ENCODE results near the gene ANKMY1. TPM values are rescaled to one million over a fixed set of nuclear protein-coding genes. Genes with fewer than 3 reads are reported as not detected.

ANKMY1 gene
- polyA plus RNA-seq, 1 experiment, result 2.9 TPM

DNA sequence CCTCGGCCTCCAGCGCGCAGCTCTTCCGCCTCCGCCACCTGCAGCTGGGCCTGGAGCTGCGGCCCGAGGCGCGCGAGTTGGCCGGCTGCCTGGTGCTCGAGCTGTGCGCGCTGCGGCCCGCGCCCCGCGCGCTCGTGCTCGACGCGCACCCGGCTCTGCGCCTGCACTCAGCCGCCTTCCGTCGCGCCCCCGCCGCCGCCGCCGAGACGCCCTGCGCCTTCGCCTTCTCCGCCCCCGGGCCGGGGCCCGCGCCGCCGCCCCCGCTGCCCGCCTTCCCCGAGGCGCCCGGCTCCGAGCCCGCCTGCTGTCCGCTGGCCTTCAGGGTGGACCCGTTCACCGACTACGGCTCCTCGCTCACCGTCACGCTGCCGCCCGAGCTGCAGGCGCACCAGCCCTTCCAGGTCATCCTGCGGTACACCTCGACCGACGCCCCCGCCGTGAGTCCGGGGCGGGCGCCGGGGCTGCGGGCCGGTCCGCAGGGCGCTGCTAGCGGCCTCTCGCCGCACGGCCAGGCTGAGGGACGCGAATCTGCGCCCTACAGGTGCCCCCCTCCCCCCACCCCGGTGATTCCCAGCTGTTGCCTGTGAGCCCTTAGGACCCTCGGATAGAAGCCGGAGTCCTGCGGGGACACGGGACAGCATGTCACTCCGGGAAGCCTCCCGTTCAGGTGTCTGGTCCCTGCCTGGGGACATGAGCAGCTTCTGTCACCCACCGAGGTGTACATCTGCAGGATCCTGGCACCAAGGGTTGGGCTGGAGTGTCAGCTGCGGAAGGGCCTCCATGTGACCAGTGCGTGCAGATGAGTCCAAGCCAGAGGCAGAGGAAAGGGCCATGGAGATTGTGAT is 11.1 kb upstream of the ANKMY1 start:
- H3K27me3 ChIP-seq (ENCODE audit: control insufficient read depth, insufficient read depth, low read length), result no peaks in the 10 kb centered on the region
- ChIA-PET POLR2A (interaction anchor here (1.1 to 2.8 kb wide), 2 partner anchors 8 to 17 kb away, joined by 3 to 15 read pairs; partner anchors contain the start of gene CAPN10), CTCF (interaction anchor here (0.6 to 1.5 kb wide), 2 partner anchors 9 to 55 kb away, joined by 3 to 4 read pairs; no protein-coding TSS in a partner anchor)
- TF ChIP-seq, protein P1, sequence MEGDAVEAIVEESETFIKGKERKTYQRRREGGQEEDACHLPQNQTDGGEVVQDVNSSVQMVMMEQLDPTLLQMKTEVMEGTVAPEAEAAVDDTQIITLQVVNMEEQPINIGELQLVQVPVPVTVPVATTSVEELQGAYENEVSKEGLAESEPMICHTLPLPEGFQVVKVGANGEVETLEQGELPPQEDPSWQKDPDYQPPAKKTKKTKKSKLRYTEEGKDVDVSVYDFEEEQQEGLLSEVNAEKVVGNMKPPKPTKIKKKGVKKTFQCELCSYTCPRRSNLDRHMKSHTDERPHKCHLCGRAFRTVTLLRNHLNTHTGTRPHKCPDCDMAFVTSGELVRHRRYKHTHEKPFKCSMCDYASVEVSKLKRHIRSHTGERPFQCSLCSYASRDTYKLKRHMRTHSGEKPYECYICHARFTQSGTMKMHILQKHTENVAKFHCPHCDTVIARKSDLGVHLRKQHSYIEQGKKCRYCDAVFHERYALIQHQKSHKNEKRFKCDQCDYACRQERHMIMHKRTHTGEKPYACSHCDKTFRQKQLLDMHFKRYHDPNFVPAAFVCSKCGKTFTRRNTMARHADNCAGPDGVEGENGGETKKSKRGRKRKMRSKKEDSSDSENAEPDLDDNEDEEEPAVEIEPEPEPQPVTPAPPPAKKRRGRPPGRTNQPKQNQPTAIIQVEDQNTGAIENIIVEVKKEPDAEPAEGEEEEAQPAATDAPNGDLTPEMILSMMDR (IDR thresholded peaks at IDR 0.05; ENCODE audit: low read depth, low read length), result no peak
- peak overlapping the region; percentile 63 for H3K4me3 ChIP-seq (ENCODE audit: low read depth, low read length)
- no peaks in the 10 kb centered on the region; the same call in 1 of the 2 replicates for H3K9me3 ChIP-seq (ENCODE audit: control insufficient read depth, insufficient read depth, low read length)
- no peak for DNase-seq (ENCODE audit: low read depth, low spot score)
- no peak overlapping the region for H3K27ac ChIP-seq (ENCODE audit: low read depth, low read length)

DNA sequence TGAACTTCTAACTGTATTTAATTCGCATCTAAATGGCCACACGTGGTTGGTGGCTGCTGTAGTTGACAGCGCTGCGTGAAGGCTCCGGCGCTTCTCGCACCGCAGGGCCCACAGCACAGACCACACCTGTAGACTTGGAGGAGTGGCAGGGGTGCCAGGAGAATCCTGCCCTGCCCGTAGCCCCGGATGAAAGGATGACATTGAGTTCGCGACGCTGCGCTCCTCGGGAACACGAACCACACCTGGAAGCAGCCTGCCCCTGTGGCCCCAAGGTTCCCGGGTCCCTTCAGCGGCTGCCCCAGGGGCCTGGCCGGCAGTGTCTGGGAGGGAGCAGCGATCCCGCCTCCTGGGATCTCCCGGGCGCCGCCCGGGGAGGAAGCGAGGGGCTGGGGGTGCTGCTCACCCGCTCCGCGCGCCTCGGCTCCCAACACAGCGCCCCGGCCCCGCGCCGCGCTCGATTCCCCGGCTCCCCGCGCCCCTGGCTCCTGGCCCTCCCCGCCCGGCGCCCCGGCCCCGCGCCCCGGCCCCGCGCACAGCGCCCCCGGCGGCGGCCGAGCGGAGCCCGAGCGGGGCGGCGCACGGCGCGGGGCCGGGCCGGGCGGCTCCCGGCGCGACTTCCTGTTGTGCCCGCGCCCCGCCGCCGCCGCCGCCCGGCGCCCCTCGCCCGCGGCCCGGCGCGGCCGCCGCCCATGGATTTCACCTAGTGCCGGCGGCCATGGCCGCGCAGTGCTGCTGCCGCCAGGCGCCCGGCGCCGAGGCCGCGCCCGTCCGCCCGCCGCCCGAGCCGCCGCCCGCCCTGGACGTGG is 10.3 kb upstream of the ANKMY1 start, which contains the start of gene RNPEPL1:
TSS of gene RNPEPL1 (plus strand) at position 613 of the 806 bp plus-strand sequence. CDS start at position 716, 103 bp downstream.
- CTCF ChIA-PET, result interaction anchor here (1.5 to 2.8 kb wide), 2 partner anchors 12 to 54 kb away, joined by 4 to 24 read pairs; no protein-coding TSS in a partner anchor
- H3K27ac ChIP-seq (ENCODE audit: low read depth, low read length), result no peak within 1 kb of the TSS

DNA sequence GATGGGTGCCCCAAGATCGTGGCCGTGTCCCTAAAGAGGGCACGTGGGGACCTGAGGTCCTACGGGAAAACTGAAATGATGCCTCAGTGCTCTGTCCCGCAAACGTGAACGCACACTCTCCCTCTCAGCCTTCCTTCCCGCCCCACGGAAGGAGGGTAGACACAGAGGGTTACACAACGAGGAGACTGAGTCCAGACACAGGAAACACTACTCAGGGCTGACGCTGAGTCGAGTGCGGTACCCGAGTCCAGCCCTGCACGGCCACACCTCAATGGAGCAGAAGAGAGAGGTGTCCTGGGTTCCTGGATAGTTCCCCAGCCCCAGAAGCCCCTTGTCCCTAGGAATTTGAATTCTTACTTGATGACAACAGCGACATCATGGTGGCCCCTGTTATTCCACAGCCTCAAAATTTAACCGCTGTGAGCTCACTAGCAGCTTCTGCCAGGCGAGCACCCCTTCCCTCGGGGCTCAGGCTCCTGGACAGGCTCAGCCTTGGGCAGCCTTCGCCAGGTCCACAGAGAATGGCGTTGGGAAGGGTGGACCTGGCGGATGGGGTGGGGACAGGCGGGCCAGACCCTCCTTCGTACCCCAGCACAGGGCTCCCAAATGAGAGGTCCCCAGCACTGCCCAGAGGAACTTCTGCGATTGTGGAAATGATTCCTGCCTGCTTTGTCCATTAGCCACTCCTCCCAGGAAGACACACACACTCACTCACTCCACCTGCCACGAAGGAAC is 9.5 kb upstream of the ANKMY1 start:
- TF ChIP-seq, protein P1 (IDR thresholded peaks at IDR 0.05; ENCODE audit: low read depth, low read length), result no peak
- Histone ChIP-seq H3K27me3 (ENCODE audit: control insufficient read depth, insufficient read depth, low read length) (no peaks in the 10 kb centered on the region), H3K9me3 (ENCODE audit: control insufficient read depth, insufficient read depth, low read length) (no peaks in the 10 kb centered on the region; the same call in 1 of the 2 replicates), H3K4me3 (ENCODE audit: low read depth, low read length) (peak overlapping the region; percentile 76), H3K27ac (ENCODE audit: low read depth, low read length) (no peak overlapping the region)
- POLR2A ChIA-PET, result interaction anchor here (1.0 to 3.2 kb wide), 2 partner anchors 19 to 53 kb away, joined by 3 to 13 read pairs; partner anchors contain the start of gene CAPN10
- CTCF ChIA-PET, result interaction anchor here (0.6 to 2.8 kb wide), 9 partner anchors 11 to 271 kb away, joined by 3 to 31 read pairs (median 3); partner anchors contain the start of gene CAPN10
- DNase-seq (ENCODE audit: low read depth, low spot score), result no peak

More for the DNA sequence above, 10.3 kb upstream of the ANKMY1 start, which contains the start of gene RNPEPL1:
- no peaks in the 10 kb centered on the region; the same call in 1 of the 2 replicates for H3K9me3 ChIP-seq (ENCODE audit: control insufficient read depth, insufficient read depth, low read length)
- POLR2A ChIA-PET, result interaction anchor here (1.1 to 2.8 kb wide), 2 partner anchors 7 to 18 kb away, joined by 3 to 15 read pairs; partner anchors contain the start of gene CAPN10
- TF ChIP-seq, protein P1 (IDR thresholded peaks at IDR 0.05; ENCODE audit: low read depth, low read length), result no peak
- H3K4me3 ChIP-seq (ENCODE audit: low read depth, low read length), result peak within 1 kb of the TSS; percentile 76
- DNase-seq (ENCODE audit: low read depth, low spot score), result no peak
- no peaks in the 10 kb centered on the region for H3K27me3 ChIP-seq (ENCODE audit: control insufficient read depth, insufficient read depth, low read length)

DNA sequence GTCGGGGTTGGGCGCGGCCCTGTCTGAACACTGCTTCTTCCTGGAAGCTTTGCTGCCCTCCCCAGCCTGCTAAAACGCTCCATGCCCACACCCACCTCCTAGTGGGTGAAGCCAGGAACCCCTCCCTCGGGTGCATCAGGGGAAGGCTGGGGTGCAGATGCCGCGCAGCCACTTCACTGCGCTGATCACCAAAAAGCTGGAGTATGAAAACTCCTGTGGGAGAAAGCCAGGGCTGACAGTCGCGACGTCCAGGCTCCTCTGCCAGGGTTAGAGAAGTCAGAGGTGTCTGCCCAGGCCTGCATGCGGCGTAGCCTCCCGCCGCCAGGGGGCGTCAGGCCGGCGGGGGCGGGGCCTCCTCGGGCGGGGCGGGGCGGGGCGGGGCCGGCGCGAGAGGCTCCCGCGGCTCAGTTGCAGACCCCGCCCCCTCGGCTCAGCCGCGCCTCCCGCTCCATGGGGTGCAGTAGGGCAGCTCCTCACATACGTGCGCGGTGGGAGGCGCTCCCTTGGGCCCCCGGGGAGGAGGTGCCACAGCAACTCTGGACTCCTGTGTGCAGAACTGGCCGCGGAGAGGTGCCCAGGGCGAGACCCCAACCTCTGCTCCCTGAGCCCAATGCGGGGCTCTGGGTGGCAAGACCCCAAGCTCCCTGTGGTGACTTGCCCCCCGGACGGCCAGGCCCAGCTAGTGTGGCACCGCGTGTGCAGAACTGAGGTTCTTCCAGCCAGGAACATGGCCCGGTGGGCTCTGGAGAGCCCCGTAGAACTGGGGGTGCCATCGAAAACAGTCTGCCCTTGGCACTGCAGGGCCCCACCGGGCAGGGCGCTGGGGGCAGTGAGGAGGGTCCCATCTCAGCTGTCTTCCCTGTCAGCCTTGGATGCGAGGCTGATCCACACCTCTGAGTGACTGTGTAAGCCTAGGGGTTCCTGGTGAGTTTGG is 8.7 kb upstream of the ANKMY1 start:
- DNase-seq (ENCODE audit: low read depth, low spot score), result no peak
- TF ChIP-seq, protein P1 (IDR thresholded peaks at IDR 0.05; ENCODE audit: low read depth, low read length), result peak; percentile 66
- Histone ChIP-seq H3K27ac (ENCODE audit: low read depth, low read length) (peak overlapping the region; percentile 89), H3K4me3 (ENCODE audit: low read depth, low read length) (peak overlapping the region; percentile 76), H3K27me3 (ENCODE audit: control insufficient read depth, insufficient read depth, low read length) (no peaks in the 10 kb centered on the region), H3K9me3 (ENCODE audit: control insufficient read depth, insufficient read depth, low read length) (no peaks in the 10 kb centered on the region; the same call in 1 of the 2 replicates)
- ChIA-PET CTCF (interaction anchor here (0.6 to 2.8 kb wide), 20 partner anchors 10 to 322 kb away, joined by 3 to 31 read pairs (median 4); partner anchors contain the start of gene CAPN10), POLR2A (interaction anchor here (0.6 to 3.2 kb wide), 4 partner anchors 20 to 55 kb away, joined by 3 to 13 read pairs (median 3); partner anchors contain the start of gene CAPN10)

All from AG04450 (cell line).